HEK293 (cell line): Measurements from ENCODE around the gene TCP11.

Experiments used
- CTCF ChIA-PET: fragments of 350-600 bp; formaldehyde crosslinking; extraction: SDS; loops from one replicate; lab custom pipeline; 2021; ENCODE audit warnings: antibody characterized with exemption; lab: Yijun Ruan, JAX
- POLR2A ChIA-PET: fragments of 300-600 bp; formaldehyde crosslinking; extraction: SDS; loops from one replicate; lab custom pipeline; 2020; ENCODE audit warnings: antibody characterized with exemption, inconsistent platforms; lab: Yijun Ruan, JAX
- H3K27ac ChIP-seq: fragments of 200-500 bp; sonication (Bioruptor generic); 2 replicates; pipeline ENCODE4 v1.5.1; 2014; ENCODE audit warnings: low read depth, low read length, control low read depth, inconsistent platforms; ENCODE audit errors: extremely low read depth
- H3K36me3 ChIP-seq, 2 experiments: fragments of 200-500 bp in 1 of 2; sonication (Bioruptor generic) in 1 of 2; 1 replicate in 1 of 2; 2 replicates in 1 of 2; pipeline ENCODE4 v1.5.1; 2014 to 2017; ENCODE audit warnings: inconsistent platforms in 2 of 2, low read length in 2 of 2; ENCODE audit not compliant: control insufficient read depth in 2 of 2, insufficient read depth in 1 of 2
- H3K4me1 ChIP-seq: fragments of 200-500 bp; sonication (Bioruptor generic); 2 replicates; pipeline ENCODE4 v1.5.1; 2014; ENCODE audit warnings: mild to moderate bottlenecking, low read length, inconsistent platforms; ENCODE audit not compliant: control insufficient read depth, insufficient read depth
- H3K4me3 ChIP-seq: 2 replicates; pipeline ENCODE4 v1.5.1; 2011; ENCODE audit warnings: low read depth, mild to moderate bottlenecking, control low read depth, low read length, moderate library complexity
- H3K9me3 ChIP-seq: fragments of 200-500 bp; sonication (Bioruptor generic); 2 replicates; pipeline ENCODE4 v1.5.1; 2014; ENCODE audit warnings: low read depth, low read length, inconsistent platforms; ENCODE audit not compliant: control insufficient read depth, insufficient read depth
- BCL11A ChIP-seq: fragments of 450-650 bp; formaldehyde crosslinking; IDR thresholded peaks from 2 replicates; pipeline ENCODE4 v1.5.1; 2016; ENCODE audit warnings: low read depth, missing biosample characterization, missing genetic modification characterization
- ELK4 ChIP-seq: IDR thresholded peaks from 2 replicates; pipeline ENCODE4 v1.6.1; 2011; ENCODE audit warnings: mild to moderate bottlenecking, low read depth, low read length, borderline replicate concordance
- IKZF3 ChIP-seq: fragments of 450-650 bp; IDR thresholded peaks from 2 replicates; pipeline ENCODE4 v1.5.0; 2018; ENCODE audit warnings: missing biosample characterization, mild to moderate bottlenecking, missing genetic modification characterization, moderate library complexity
- INSM2 ChIP-seq: fragments of 450-650 bp; formaldehyde crosslinking; IDR thresholded peaks from 2 replicates; pipeline ENCODE4 v1.5.1; 2016; ENCODE audit warnings: missing biosample characterization, missing genetic modification characterization
- KLF9 ChIP-seq: fragments of 450-650 bp; formaldehyde crosslinking; IDR thresholded peaks from 2 replicates; pipeline ENCODE4 v1.5.1; 2016; ENCODE audit warnings: missing biosample characterization, missing genetic modification characterization, low read depth
- TSHZ1 ChIP-seq: fragments of 450-650 bp; formaldehyde crosslinking; IDR thresholded peaks from 2 replicates; pipeline ENCODE4 v1.5.1; 2016; ENCODE audit warnings: missing biosample characterization, missing genetic modification characterization, borderline replicate concordance
- ZBTB26 ChIP-seq: fragments of 450-650 bp; formaldehyde crosslinking; optimal IDR thresholded peaks from 2 replicates; pipeline ENCODE3; 2016; ENCODE audit warnings: missing biosample characterization, mild to moderate bottlenecking, missing genetic modification characterization
- ZBTB7A ChIP-seq: fragments of 450-650 bp; formaldehyde crosslinking; IDR thresholded peaks from 2 replicates; pipeline ENCODE4 v1.5.1; 2016; ENCODE audit warnings: low read depth, missing biosample characterization, missing genetic modification characterization
- ZFP41 ChIP-seq: fragments of 450-650 bp; formaldehyde crosslinking; IDR thresholded peaks from 2 replicates; pipeline ENCODE4 v1.5.1; 2016; ENCODE audit warnings: missing biosample characterization, missing genetic modification characterization, borderline replicate concordance
- ZNF114 ChIP-seq: fragments of 450-650 bp; formaldehyde crosslinking; IDR thresholded peaks from 2 replicates; pipeline ENCODE4 v1.5.0; 2017; ENCODE audit warnings: missing biosample characterization, missing genetic modification characterization
- ZNF121 ChIP-seq: fragments of 450-650 bp; formaldehyde crosslinking; IDR thresholded peaks from 2 replicates; pipeline ENCODE4 v1.5.1; 2016; ENCODE audit warnings: missing biosample characterization, missing genetic modification characterization
- ZNF157 ChIP-seq: fragments of 450-650 bp; formaldehyde crosslinking; IDR thresholded peaks from 2 replicates; pipeline ENCODE4 v1.5.1; 2016; ENCODE audit warnings: missing biosample characterization, missing genetic modification characterization
- ZNF169 ChIP-seq: fragments of 450-650 bp; formaldehyde crosslinking; IDR thresholded peaks from 2 replicates; pipeline ENCODE4 v1.5.1; 2016; ENCODE audit warnings: missing biosample characterization, missing genetic modification characterization
- ZNF335 ChIP-seq: fragments of 450-650 bp; formaldehyde crosslinking; conservative IDR thresholded peaks from 2 replicates; pipeline ENCODE4 v1.5.1; 2016; ENCODE audit warnings: missing biosample characterization, missing genetic modification characterization
- ZNF362 ChIP-seq: fragments of 450-650 bp; formaldehyde crosslinking; IDR thresholded peaks from 2 replicates; pipeline ENCODE4 v1.5.1; 2016; ENCODE audit warnings: missing biosample characterization, missing genetic modification characterization
- ZNF398 ChIP-seq: fragments of 450-650 bp; formaldehyde crosslinking; IDR thresholded peaks from 2 replicates; pipeline ENCODE4 v1.5.1; 2017; ENCODE audit warnings: missing biosample characterization, missing genetic modification characterization
- ZNF433 ChIP-seq: fragments of 450-650 bp; formaldehyde crosslinking; IDR thresholded peaks from 2 replicates; pipeline ENCODE4 v1.5.1; 2016; ENCODE audit warnings: missing biosample characterization, missing genetic modification characterization, low read depth
- ZNF473 ChIP-seq: fragments of 450-650 bp; formaldehyde crosslinking; IDR thresholded peaks from 2 replicates; pipeline ENCODE4 v1.5.1; 2017; ENCODE audit warnings: missing biosample characterization, missing genetic modification characterization
- ZNF521 ChIP-seq: fragments of 450-650 bp; formaldehyde crosslinking; IDR thresholded peaks from 2 replicates; pipeline ENCODE4 v1.5.1; 2017; ENCODE audit warnings: missing biosample characterization, mild to moderate bottlenecking, missing genetic modification characterization
- ZNF549 ChIP-seq: fragments of 450-650 bp; IDR thresholded peaks from 2 replicates; pipeline ENCODE4 v1.5.1; 2018; ENCODE audit warnings: missing biosample characterization, missing genetic modification characterization, mild to moderate bottlenecking, inconsistent platforms, moderate library complexity
- ZNF558 ChIP-seq: fragments of 450-650 bp; formaldehyde crosslinking; IDR thresholded peaks from 2 replicates; pipeline ENCODE4 v1.5.1; 2016; ENCODE audit warnings: missing biosample characterization, missing genetic modification characterization
- ZNF623 ChIP-seq: fragments of 450-650 bp; formaldehyde crosslinking; IDR thresholded peaks from 2 replicates; pipeline ENCODE4 v1.5.1; 2016; ENCODE audit warnings: missing biosample characterization, missing genetic modification characterization
- ZNF768 ChIP-seq: fragments of 450-650 bp; formaldehyde crosslinking; IDR thresholded peaks from 2 replicates; pipeline ENCODE4 v1.5.1; 2018; ENCODE audit warnings: missing biosample characterization, mild to moderate bottlenecking, missing genetic modification characterization
- ZNF792 ChIP-seq: fragments of 450-650 bp; formaldehyde crosslinking; IDR thresholded peaks from 2 replicates; pipeline ENCODE4 v1.5.1; 2016; ENCODE audit warnings: missing biosample characterization, missing genetic modification characterization
- ZNF837 ChIP-seq: fragments of 450-650 bp; formaldehyde crosslinking; IDR thresholded peaks from 2 replicates; pipeline ENCODE4 v1.5.1; 2016; ENCODE audit warnings: missing biosample characterization, missing genetic modification characterization
- ZSCAN16 ChIP-seq: fragments of 450-650 bp; formaldehyde crosslinking; IDR thresholded peaks from 2 replicates; pipeline ENCODE4 v1.5.1; 2016; ENCODE audit warnings: missing biosample characterization, missing genetic modification characterization

The TCP11 gene

GRCh38 chr6:35149891-35150566, 8.9 kb upstream of the TCP11 start (continued):
- TF ChIP-seq INSM2 (tag by site-specific recombination) = no peak
- TF ChIP-seq ZNF792 (tag by site-specific recombination) = no peak
- TF ChIP-seq BCL11A (tag by site-specific recombination) = no peak

- Histone ChIP-seq H3K4me3 (no peak overlapping the region), H3K9me3 (no peaks in the 10 kb centered on the region)
- POLR2A ChIA-PET = no interaction called here
Measured at GRCh38 chr6:35148167-35148741, 7.1 kb upstream of the TCP11 start.

GRCh38 chr6:35147486-35147885, 6.3 kb upstream of the TCP11 start:
- peaks cover 2% of the 10 kb centered on the region; the same call in 1 of the 2 replicates for H3K4me1 ChIP-seq
- CTCF ChIA-PET = interaction anchor here (0.7 to 8.0 kb wide), 24 partner anchors 8 to 306 kb away, joined by 3 to 209 read pairs (median 6); no protein-coding TSS in a partner anchor
- TF ChIP-seq ZBTB7A (tag by site-specific recombination) = no peak
- TF ChIP-seq ZNF473 = no peak
- no peak for TF ChIP-seq TSHZ1 (tag by site-specific recombination)
- no peak for TF ChIP-seq ZBTB26 (tag by site-specific recombination)
- TF ChIP-seq ELK4 = no peak
- TF ChIP-seq ZFP41 (tag by site-specific recombination) = no peak
- TF ChIP-seq ZNF398 = no peak
- TF ChIP-seq ZNF169 (tag by site-specific recombination) = no peak
- no peak for TF ChIP-seq ZNF362 (tag by site-specific recombination)
- TF ChIP-seq ZNF558 (tag by site-specific recombination) = no peak
- no peak for TF ChIP-seq ZNF837 (tag by site-specific recombination)
- TF ChIP-seq, all 188 proteins: peak for 0
- Histone ChIP-seq H3K27ac (no peak overlapping the region), H3K9me3 (no peaks in the 10 kb centered on the region), H3K4me3 (no peak overlapping the region), H3K36me3 (no peaks in the 10 kb centered on the region)
- POLR2A ChIA-PET = interaction anchor here (0.7 kb wide), 1 partner anchor 93 kb away, joined by 3 read pairs; no protein-coding TSS in a partner anchor

More at GRCh38 chr6:35148167-35148741, 7.1 kb upstream of the TCP11 start:
- CTCF ChIA-PET = interaction anchor here (0.8 to 8.0 kb wide), 8 partner anchors 9 to 182 kb away, joined by 3 to 209 read pairs (median 13); no protein-coding TSS in a partner anchor
- Histone ChIP-seq H3K36me3 (no peaks in the 10 kb centered on the region), H3K4me1 (no peaks in the 10 kb centered on the region)
- TF ChIP-seq ZNF549 (tag by site-specific recombination) (no peak), KLF9 (tag by site-specific recombination) (no peak), ZNF521 (tag by site-specific recombination) (no peak), ZSCAN16 (tag by site-specific recombination) (no peak), IKZF3 (tag by site-specific recombination) (no peak), ZNF623 (tag by site-specific recombination) (no peak), ZNF335 (no peak), ZNF114 (tag by site-specific recombination) (no peak), ZNF768 (tag by site-specific recombination) (no peak), ZNF157 (tag by site-specific recombination) (no peak), ZNF433 (tag by site-specific recombination) (no peak), ZNF121 (no peak)
- TF ChIP-seq, all 188 proteins: peak for 0
- H3K27ac ChIP-seq = no peak overlapping the region
